GM21786 (cell line): Measurements from ENCODE around the gene SPATA17.
"Not testable (repeated sequence)": the region's sequence is repeated elsewhere in the genome, so short reads cannot be mapped to it uniquely, and the experiment has no call there.

ENCODE experiments used
- ATAC-seq: cut with Tn5 transposase; IDR thresholded peaks from one replicate; pipeline ENCODE4 v1.9.1; 2021; ENCODE audit not compliant: unreplicated experiment

The SPATA17 gene

DNA sequence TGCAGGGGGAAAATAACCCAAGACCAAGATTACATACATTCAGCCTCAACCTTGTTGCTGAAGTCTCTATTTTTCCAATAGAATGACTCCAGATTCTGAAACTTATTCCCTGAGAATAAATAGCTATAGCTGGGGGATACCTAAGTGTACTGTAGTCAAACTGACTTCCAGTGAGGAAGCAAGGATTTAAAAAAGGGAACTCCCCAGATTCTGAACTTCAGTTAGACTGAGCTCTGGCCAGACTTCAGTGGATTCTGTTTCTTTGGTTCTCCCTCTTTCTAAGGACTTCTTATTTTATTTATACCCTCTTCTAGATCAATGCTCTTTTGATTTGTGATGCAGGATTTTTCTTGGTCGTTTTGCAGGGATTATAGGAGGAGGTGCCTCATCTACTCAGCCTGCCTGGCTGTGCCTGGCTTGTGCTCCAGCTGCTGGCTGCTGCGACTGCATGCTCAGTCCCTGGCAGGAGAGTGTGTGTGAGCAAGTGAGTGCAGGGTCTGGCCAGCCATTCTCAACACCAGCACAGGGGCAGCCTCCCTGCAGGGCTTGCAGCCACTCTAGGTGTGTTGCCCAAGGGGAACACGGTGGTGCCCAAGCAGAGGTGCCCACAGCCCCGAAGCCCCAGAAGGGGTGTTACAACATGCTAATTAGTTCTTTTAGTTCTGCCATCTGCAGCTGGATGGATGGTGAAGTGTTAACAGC, 43.0 kb downstream of the SPATA17 start:
- ATAC-seq, result no peak

DNA sequence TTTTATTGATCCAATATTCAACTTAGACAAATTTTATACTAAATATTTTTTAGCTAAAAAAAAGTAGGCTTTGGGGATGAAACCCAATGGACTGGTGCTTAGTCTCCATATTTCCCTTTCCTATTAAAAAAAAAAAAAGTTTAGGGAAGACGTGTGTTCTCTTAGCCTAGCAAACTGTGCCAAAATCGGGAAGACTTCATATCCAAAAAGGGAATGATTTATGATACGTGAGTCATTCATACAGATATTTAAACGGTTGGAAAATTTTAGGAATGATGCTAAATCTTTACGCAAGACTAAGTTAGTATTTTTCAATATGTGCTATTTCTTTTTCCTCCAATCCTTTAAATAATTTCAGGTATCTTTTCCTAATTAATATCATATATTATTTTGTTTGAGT, 50.7 kb downstream of the SPATA17 start:
- no peak for ATAC-seq

DNA sequence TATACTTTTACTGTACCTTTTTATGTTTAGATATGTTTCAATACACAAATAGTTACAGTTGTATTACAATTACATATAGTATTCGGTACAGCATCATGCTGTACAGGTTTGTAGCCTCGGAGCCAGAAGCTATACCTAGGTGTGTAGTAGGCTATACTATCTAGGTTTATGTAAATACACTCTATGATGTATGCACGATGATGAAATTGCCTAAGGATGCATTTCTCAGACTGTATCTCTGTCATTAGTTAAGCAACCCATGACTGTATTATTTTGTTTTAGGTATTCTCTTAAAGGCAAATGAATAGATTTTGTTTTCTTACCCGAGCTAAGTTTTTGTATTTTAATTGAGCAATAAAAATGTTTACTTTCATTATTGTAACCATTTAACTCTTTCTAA, 56.4 kb downstream of the SPATA17 start:
- no peak for ATAC-seq

DNA sequence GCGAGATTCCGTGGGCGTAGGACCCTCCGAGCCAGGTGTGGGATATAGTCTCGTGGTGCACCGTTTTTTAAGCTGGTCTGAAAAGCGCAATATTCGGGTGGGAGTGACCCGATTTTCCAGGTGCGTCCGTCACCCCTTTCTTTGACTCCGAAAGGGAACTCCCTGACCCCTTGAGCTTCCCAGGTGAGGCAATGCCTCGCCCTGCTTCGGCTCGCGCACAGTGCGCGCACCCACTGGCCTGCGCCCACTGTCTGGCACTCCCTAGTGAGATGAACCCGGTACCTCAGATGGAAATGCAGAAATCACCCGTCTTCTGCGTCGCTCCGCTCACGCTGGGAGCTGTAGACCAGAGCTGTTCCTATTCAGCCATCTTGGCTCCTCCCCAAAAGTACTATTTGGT, 65.0 kb downstream of the SPATA17 start:
- not testable (repeated sequence) for ATAC-seq

DNA sequence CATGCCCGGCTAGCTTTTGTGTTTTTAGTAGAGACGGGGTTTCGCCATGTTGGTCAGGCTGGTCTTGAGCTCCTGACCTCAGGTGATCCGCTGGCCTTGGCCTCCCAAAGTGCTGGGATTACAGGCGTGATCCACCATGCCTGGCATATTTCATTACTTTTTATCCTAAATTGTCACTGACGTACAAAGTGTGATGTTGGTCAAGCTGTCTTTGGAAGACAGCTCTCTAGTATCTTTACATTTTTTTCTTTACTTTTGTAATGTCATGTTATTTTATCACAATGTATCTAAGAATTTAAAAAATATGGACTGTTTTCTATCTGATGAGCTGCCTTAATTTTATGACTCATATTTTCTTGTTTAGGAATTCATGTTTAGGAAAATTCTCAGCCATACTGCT, 72.2 kb downstream of the SPATA17 start:
- no peak for ATAC-seq

DNA sequence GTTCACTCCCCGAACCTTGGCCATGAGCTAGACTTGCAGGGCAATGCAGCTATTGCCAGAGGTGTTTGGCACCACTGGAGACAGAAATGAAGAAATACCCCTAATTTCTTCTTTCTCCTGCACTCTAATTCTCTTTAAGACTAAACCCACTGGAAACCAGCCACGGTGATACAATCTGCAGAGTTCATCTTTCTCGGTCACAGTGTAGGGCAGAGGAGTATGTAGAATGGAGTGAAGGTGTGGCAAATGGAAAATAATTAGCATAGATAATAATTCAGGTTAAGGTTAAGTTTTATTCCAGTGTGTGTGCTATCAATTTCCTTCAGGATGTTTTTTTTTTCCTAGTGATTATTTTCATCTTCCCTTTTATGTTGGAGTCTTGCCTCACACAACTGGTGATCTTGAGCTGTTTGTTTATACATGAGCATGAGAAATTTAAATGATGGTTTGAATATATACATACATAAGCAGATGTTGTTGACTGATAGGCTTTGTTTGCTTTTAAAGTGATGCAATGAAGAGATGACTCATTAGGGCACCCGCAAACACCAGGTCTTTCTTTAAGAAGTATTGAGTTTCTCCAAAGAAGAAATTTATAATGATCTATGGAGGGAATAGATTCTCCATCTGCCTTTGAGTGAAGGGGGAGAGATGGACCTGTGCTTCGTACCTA, 81.9 kb downstream of the SPATA17 start:
- no peak for ATAC-seq

DNA sequence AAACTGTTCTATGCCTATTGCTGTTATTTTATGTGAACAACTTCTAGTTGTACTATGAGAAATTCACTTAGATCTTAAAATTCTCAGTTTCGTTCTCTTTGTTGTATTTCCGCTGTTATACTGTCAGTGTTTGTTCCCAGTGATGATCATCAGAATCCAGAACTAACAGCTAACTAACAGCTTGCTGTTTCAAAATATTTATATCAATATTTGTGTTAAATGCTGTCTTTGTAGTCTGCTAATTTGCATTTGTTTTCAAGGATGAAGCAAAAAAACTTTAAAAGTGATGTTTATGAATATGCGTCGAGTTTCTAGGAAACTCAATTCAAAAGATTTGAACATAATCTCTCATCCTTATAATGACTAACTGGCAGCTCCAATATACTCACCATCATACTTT, 84.5 kb downstream of the SPATA17 start:
- no peak for ATAC-seq

DNA sequence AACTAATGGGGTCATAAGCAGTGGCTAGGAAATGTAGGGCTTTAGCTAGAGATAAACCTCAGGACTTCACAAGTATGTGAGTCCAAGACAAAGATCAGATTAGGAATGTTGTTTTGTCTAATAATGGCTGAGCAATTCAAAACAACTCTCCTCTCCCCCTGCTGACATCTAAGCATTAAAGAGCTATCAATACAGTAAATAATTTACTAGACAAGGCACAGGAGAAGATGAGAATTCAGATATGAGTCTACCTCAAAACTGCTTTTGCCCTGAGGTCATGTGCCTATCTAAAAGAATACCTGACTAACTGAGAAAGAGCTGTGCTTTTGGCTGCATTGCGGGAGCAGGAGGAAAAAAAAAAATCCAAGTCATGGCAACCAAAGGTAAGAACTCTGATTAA, 86.8 kb downstream of the SPATA17 start:
- ATAC-seq, result no peak

DNA sequence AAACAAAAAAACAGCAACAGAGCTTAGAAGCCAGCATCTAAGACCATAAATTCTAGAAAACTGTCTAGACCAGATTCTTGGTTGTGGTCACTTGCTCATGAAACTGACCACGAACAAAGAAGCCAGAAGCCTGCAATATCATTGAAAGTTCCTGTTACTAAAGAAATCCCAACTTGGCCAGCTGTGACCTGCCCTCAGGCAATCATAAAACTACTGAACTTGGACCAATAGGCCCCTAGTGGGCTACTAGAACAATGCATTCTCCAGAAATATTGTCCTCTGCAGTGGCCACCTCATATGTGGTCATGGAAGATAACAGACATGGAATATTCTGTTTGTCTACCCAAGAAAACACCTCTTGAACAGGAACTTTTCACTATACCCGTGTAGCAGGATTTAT, 87.7 kb downstream of the SPATA17 start:
- ATAC-seq, result no peak

DNA sequence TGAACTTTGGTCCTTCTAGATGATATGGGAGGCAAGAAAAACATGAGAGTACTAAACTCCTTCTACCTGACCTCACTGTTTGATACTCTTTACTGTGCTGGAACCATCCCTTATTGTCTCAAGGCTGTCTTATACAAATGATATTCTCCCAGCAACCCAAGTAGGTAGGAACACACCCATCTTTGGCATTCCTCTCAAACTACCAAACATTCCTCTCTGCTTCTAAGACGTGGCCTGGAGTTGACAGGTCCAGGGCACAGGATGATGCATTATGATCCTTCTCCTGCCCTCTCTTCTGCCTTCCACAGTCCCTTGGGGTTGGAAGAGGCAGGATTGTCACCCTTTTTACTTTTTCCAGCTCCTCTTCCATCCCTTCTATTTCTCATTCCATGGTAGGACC, 90.5 kb downstream of the SPATA17 start:
- ATAC-seq, result no peak

DNA sequence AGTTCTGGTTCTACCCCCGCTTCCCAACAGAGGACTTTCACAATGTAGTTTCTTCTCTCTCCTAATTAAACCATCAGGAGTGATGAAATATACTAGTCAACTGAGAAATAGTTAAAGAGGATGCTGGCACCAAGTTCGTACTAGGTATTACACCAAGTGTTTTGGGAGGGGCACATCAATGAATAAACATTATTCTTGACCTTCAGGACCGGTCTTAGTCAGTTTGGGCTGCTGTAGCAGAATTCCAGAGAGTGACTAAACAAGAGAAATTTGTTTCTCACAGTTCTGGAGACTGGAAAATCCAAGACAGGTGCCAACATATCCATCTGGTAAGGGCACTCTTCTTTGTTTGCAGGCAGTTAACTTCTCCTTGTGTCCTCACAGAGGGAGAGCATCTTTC, 103.8 kb downstream of the SPATA17 start:
- no peak for ATAC-seq

DNA sequence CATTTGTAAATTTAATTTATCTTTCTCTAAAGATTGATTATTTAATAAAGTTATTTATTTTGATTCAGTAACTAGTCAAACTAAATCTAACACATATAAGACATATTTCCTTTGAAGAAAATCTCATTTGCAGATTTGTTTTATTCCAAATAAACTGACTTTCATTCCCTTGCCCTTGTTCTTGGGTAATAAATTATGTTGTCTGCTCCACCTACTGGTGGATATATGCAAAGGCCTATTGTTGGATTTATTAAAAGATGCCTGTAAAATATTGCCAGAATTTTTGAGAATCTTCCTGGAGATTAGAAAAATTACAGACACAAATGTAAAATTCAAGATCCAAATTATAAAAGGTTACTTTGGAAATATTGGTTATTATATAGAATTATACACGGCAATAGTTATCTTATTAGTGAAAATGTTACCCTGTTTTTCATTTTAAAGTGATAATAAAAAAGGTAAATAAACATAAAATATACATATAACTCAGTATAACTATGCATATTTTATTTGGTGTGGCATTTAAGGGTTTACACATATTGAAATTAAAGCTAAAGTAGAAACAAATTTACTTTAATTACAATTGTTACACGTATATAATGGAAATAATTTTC, 116.1 kb downstream of the SPATA17 start:
- ATAC-seq, result peak; percentile 64

DNA sequence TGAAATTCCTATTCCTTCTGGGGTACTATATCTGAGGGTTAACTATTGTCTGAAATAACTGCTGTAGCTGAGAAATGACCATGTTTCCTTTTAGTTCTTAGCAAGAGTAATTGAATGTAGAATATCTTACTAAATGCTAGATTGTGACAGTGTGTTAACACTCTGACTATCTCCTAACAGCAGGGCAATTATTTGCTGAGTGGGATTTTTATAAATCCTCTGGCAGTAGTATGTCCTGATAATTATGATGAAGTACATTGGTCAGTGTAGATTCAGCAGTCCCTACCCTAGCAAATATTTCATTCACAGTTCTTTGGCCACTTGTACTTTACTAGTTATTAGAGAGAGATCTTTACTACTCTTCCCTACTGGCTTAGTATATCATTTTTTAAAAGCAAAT, 138.6 kb downstream of the SPATA17 start:
- no peak for ATAC-seq

DNA sequence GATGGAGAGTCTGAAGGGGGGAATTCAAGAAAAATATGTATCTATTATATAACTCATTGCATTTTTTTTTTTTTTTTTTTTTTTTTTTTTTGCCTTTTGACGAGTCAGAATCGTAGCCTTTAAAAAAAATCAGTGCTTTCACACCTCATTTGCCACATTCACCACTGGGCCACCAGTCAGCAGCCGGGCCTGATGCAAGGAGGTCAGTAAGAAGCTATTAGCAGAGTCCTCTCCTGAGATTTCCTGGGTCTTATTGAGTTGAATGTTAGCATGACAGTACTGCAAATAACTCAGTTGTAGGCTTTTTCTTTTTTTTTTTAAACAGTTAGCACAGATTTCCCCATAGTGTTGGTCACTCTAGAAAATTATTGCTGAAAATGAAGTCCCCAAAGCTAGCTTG, 139.8 kb downstream of the SPATA17 start:
- ATAC-seq, result no peak

DNA sequence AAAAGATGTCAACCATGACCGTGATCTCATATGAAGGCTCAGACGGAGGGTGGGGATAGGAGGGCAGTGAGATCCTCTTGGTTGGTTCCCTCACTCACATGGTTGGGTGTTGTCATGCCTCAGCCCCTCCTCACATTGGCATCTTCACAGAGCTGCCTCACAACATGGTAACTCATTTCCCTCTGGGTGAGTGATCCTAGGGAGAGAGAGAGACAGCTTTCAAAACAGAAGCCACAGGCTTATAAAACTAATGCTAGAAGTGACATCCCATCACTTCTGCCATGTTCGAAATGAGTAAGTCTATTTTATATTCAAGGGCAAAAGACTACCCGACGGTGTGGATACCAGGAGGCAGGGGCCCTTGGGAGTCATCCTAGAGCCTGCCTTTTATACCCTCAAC, 145.5 kb downstream of the SPATA17 start:
- no peak for ATAC-seq

DNA sequence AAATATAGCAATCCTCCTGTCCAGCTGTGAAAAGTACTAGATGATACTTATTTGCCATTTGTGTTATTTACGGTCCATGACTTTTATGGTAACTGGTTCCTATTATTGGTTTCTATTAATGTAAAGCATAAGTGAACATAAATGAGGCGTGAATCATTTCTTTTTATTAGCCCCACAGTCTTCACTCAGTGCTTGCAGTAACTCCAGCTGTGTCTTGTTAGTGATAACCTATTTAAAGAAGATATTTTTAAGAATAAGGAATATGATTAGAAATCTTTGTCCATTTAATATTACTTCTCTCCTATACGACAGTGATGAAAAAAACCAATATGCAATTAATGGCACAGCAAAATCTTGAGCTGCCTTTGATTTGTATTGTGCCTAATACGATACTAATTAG, 149.9 kb downstream of the SPATA17 start:
- no peak for ATAC-seq

DNA sequence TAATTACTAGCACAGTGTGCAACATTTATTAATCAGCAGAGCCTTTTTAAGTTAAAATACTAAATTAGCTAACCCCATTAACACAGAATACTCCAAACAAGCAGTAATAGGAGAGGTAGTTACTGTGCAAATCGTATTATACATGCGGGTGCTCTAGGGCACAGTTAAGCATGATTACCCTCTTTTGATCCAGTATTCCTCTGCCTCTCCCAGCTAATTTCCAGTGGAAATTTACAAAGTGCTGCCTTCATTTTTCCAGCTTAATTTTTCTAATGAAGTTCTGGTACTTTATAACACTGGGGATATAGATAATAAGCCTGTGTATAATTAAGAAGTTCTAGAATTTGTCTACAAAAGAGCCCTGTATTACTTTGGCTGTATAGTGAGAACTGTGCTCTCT, 159.9 kb downstream of the SPATA17 start:
- ATAC-seq, result no peak

DNA sequence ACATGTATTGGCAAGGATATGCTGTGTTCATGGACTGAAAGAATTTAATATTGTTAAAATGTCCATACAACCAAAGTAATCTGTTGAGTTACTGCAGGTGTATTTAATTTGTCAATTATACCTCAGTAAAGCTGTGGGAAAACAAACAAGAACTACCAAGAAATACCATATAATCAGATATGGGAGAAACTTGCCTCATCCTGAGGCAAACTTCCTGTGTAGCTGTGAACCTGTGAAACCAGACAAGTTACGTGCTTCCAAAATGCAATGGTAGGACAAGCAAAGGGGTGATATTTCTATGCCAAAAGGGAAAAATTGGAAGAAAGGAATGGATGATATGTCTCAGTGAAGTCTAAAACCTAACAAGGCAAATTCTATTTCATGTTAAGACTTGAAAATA, 174.6 kb downstream of the SPATA17 start:
- ATAC-seq, result no peak

DNA sequence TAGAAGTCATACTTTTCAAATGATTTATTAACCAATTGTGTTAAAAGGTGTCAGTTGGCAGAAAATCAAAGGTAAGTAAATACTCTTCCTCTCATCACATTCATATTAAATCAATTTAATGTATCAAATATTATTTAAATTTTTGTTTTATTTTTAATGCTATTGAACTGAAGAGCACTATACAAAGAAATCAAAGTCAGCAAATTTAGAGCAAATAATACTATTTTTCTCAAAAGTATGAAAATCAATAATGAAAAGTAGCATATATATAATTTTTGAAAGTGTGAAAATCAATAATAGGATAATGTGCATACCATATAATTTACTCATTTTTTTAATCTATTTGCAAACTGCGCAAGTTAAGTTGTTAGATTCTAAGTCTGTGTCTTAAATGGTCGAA, 181.0 kb downstream of the SPATA17 start:
- ATAC-seq, result no peak

DNA sequence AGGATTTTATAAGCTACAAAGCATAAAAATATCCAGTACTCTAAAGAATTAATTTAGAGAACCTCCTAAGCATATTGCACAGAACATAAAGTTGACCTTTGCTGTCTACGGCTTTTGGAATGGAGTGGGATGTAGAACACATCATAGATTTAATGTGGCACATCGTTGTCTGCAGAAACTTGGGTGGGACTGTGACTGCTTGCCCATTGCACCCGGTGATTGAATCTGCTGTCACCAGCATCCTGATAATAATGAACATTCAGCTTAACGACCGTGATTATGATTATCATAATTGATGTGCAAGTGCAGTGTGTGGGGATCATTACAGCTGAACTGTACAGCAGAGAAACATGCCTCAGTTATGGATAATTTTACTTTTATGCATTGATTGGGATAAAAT, 181.9 kb downstream of the SPATA17 start:
- no peak for ATAC-seq

DNA sequence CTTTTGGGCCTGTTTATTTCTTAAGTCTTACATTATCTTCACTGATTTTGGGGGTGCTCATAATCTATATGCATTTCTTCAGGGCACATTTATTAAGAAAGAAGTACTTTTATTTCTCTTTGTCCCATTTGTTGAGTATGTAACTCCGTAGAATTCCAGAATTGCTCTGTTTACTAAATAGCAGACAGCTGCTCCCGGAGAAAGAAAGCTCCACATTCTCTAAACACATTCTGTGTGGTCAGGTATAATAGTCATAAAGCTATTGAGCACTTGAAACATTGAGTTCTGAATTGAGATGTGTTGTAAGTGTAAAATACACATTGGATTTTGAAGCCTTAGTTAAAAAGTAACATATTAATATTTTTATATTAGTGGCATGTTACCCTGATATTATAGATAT, 206.5 kb downstream of the SPATA17 start:
- ATAC-seq, result no peak

DNA sequence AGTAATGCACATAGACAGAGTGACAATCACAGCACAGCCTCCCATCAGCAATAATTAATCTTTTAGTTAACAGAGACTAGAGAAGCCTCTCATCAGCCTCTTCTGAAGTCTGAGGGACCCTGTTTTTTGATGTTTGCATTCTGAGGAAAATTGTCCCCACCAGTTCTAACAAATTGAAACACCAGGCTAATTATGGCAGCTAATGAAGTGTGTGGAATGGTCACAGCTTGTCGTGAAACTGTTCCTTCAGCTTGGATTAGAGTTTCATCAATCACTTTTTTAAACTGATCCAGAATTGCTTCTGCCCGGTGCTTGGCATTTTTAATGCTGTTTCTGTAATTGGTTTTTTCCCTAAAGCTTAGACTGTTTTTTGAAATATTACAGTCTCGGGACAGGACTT, 208.0 kb downstream of the SPATA17 start:
- ATAC-seq, result no peak

DNA sequence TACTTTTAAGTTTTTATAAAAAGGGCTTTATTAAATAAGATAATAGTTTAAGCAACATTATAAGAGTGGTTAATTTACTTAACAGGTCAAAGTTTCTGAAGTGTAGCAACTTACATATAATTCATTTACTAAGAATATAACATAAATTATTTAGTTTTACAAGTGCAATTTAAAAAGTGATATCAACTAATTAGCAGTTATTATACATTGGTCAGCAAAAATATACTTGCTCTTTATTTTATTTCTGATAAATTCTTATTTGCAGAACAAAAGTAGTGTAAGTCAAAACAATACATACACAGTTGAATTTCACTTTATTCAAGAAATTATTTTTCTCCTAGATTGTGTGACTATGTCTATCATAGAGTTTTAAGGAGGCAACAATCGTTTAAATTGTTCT, 215.6 kb downstream of the SPATA17 start:
- no peak for ATAC-seq
